Left lung (tissue), 10 donors: Measurements from ENCODE around the gene RANBP17. TPM values are rescaled to one million over a fixed set of nuclear protein-coding genes. Genes with fewer than 3 reads are reported as not detected.

ENCODE experiments used
- ATAC-seq: fragments of 200-7000 bp; cut with Tn5 transposase; one replicate; pipeline ENCODE4 v1.9.1; 2020; ENCODE audit warnings: moderate library complexity
- DNase-seq, 4 donors: peaks; one replicate each; pipeline ENCODE4 v3.0.0-alpha.2; 2013 to 2020
- H3K27ac ChIP-seq, 2 donors: fragments of 200-600 bp; sonication (generic) in 1 of 2; one replicate each; pipeline versions ENCODE4 v1.5.0 to v1.8.0; 2020 to 2021
- H3K27me3 ChIP-seq, 2 donors: fragments of 200-600 bp; sonication (generic) in 1 of 2; one replicate each; pipeline versions ENCODE4 v1.5.0 to v1.8.0; 2020 to 2021
- H3K36me3 ChIP-seq, 2 donors: fragments of 200-600 bp; sonication (generic) in 1 of 2; one replicate each; pipeline versions ENCODE4 v1.5.0 to v1.8.0; 2020 to 2021
- H3K4me1 ChIP-seq, 2 donors: fragments of 200-600 bp; one replicate each; pipeline ENCODE4 v1.8.0; 2021
- H3K4me3 ChIP-seq, 2 donors: fragments of 200-600 bp; sonication (generic) in 1 of 2; one replicate each; pipeline versions ENCODE4 v1.5.0 to v1.8.0; 2020 to 2021; ENCODE audit warnings: mild to moderate bottlenecking in 1 of 2
- H3K9me3 ChIP-seq, 2 donors: fragments of 200-600 bp; sonication (generic) in 1 of 2; one replicate each; pipeline versions ENCODE4 v1.5.0 to v1.8.0; 2020 to 2021
- CTCF ChIP-seq, 2 donors: fragments of 200-600 bp; sonication (generic) in 1 of 2; IDR thresholded peaks; one replicate each; pipeline versions ENCODE4 v1.5.0 to v1.8.0; 2021; ENCODE audit warnings: antibody characterized with exemption in 2 of 2
- intact Hi-C, 2 donors: fragments of 100-400 bp; cut with DNase I; formaldehyde crosslinking; loops; one replicate each; pipeline versions ENCODE4 v1.11.2 to v1.14.2; 2022
- polyA plus RNA-seq, 6 donors: library from polyadenylated mRNA; unstranded; fragments of 120-200 nt; gene quantifications; one replicate each; pipeline ENCODE4 v1.2.1, GENCODE V29; 2013; ENCODE audit not compliant: insufficient read length in 6 of 6
- total RNA-seq, 2 donors: library from RNA; stranded (reverse); fragmentation: NEBNext Ultra II Directional; extraction: Animal tissue kit (Norgen Biotek cat#: 25700); gene quantifications; one replicate each; pipeline ENCODE4 v1.2.1, GENCODE V29; 2021
- donor health status: DM: no; HTN: yes; CAD: no.
- donor health status: DM: no; HTN: no; CAD: no.

RANBP17 gene
- total and polyA plus RNA-seq, 8 donors, result 17.0 to 44.5 (median 33.7) TPM

GRCh38 chr5:171299228-171299627, 437.4 kb downstream of the RANBP17 start:
- Histone ChIP-seq H3K4me3 (no peak overlapping the region), H3K36me3 (no peaks in the 10 kb centered on the region), H3K9me3 (no peaks in the 10 kb centered on the region), H3K4me1 (no peaks in the 10 kb centered on the region), H3K27ac (no peak overlapping the region), H3K27me3 (peaks cover under 1 to 11% of the 10 kb centered on the region in 2 donors)
- intact Hi-C loops, result no loop called here
- no peak for ATAC-seq
- no peak for TF ChIP-seq CTCF (IDR thresholded peaks at IDR 0.05)
- DNase-seq, result no peak

GRCh38 chr5:171299851-171300250, 438.0 kb downstream of the RANBP17 start:
- H3K36me3 ChIP-seq, result no peaks in the 10 kb centered on the region

GRCh38 chr5:171300358-171300757, 438.5 kb downstream of the RANBP17 start:
- Histone ChIP-seq H3K9me3 (no peaks in the 10 kb centered on the region), H3K27ac (no peak overlapping the region), H3K4me3 (no peak overlapping the region), H3K4me1 (no peaks in the 10 kb centered on the region), H3K36me3 (no peaks in the 10 kb centered on the region), H3K27me3 (peaks cover 12 to 22% of the 10 kb centered on the region in 2 donors)
- TF ChIP-seq CTCF (IDR thresholded peaks at IDR 0.05), result no peak
- ATAC-seq (no peak), DNase-seq (no peak)
- intact Hi-C loops, result no loop called here

More at GRCh38 chr5:171299851-171300250, 438.0 kb downstream of the RANBP17 start:
- TF ChIP-seq CTCF (IDR thresholded peaks at IDR 0.05), result no peak
- Histone ChIP-seq H3K27me3 (peaks cover 7 to 17% of the 10 kb centered on the region in 2 donors), H3K4me1 (no peaks in the 10 kb centered on the region), H3K9me3 (no peaks in the 10 kb centered on the region), H3K4me3 (no peak overlapping the region), H3K27ac (no peak overlapping the region)
- ATAC-seq (peak; percentile 26), DNase-seq (no peak)
- intact Hi-C loops, result no loop called here

GRCh38 chr5:171306166-171306565, 444.3 kb downstream of the RANBP17 start:
- Histone ChIP-seq H3K27me3 (peaks cover 66 to 80% of the 10 kb centered on the region in 2 donors), H3K27ac (no peak overlapping the region), H3K36me3 (no peaks in the 10 kb centered on the region), H3K4me1 (peaks cover 2 to 27% of the 10 kb centered on the region in 2 donors), H3K4me3 (no peak overlapping the region), H3K9me3 (no peaks in the 10 kb centered on the region)
- DNase-seq, result no peak
- no peak for ATAC-seq
- intact Hi-C loops, result no loop called here
- TF ChIP-seq CTCF (IDR thresholded peaks at IDR 0.05), result no peak

- peaks cover 5 to 35% of the 10 kb centered on the region in 2 donors for H3K4me1 ChIP-seq
- no peaks in the 10 kb centered on the region for H3K36me3 ChIP-seq
- intact Hi-C loops, result no loop called here
- no peak for DNase-seq
- no peak overlapping the region for H3K4me3 ChIP-seq
- no peak for ATAC-seq
- no peak for TF ChIP-seq CTCF (IDR thresholded peaks at IDR 0.05)
- H3K27me3 ChIP-seq, result peaks cover 74 to 89% of the 10 kb centered on the region in 2 donors
- no peaks in the 10 kb centered on the region for H3K9me3 ChIP-seq
- no peak overlapping the region for H3K27ac ChIP-seq
Measured at GRCh38 chr5:171306781-171307591, 445.2 kb downstream of the RANBP17 start.
